ENCODE measurements around the gene SINHCAF.
A peak's percentile ranks its signal among the peaks of the same experiment; 100 is the strongest.

Gene SINHCAF

DNA sequence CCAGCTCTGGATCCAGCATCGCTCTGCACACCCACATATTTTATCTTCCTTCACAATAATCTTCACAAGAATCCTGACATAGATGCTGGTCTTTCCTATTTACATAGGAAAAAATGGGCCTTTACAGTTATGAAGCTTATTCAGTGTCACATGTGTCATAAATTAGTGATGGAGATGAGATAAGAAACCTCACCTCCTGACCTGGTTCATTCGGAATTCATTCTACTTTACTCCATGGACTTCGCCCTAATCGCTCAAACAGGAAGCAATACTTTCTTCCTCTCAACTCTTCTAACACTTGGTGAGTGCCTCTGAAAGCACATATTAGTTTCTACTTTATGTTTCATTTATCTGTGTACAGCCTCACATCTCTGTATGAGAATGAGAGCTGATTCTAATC lies 12.0 kb upstream of the SINHCAF start:
- Histone ChIP-seq H3F3A (ENCODE audit: insufficient read depth, low read length) (no peaks in the 10 kb centered on the region), H3K4me1 (ENCODE audit: insufficient read depth, low read length, severe bottlenecking) (no peaks in the 10 kb centered on the region), H3K9me2 (ENCODE audit: low read depth, low read length) (no peaks in the 10 kb centered on the region), H3K9ac (ENCODE audit: low read length) (no peak overlapping the region), H3K4me3 (ENCODE audit: low read depth, low read length, poor library complexity, severe bottlenecking) (no peak overlapping the region), H4K20me1 (ENCODE audit: insufficient read depth, low read length) (no peaks in the 10 kb centered on the region), H3K9me3 (ENCODE audit: low read length) (no peaks in the 10 kb centered on the region), H3K27me3 (ENCODE audit: insufficient read depth, low read length) (no peaks in the 10 kb centered on the region), H2AFZ (ENCODE audit: low read length) (no peak overlapping the region), H3K36me3 (ENCODE audit: insufficient read depth, low read length) (no peaks in the 10 kb centered on the region), H3K4me2 (ENCODE audit: low read length) (no peak overlapping the region), H3K79me2 (ENCODE audit: insufficient read depth, low read length) (no peaks in the 10 kb centered on the region), H3K27ac (ENCODE audit: low read depth, low read length, poor library complexity, severe bottlenecking) (no peak overlapping the region)
- no peak for TF ChIP-seq EZH2 (IDR thresholded peaks at IDR 0.05; ENCODE audit: borderline replicate concordance, low read length)
- TF ChIP-seq, protein P1, sequence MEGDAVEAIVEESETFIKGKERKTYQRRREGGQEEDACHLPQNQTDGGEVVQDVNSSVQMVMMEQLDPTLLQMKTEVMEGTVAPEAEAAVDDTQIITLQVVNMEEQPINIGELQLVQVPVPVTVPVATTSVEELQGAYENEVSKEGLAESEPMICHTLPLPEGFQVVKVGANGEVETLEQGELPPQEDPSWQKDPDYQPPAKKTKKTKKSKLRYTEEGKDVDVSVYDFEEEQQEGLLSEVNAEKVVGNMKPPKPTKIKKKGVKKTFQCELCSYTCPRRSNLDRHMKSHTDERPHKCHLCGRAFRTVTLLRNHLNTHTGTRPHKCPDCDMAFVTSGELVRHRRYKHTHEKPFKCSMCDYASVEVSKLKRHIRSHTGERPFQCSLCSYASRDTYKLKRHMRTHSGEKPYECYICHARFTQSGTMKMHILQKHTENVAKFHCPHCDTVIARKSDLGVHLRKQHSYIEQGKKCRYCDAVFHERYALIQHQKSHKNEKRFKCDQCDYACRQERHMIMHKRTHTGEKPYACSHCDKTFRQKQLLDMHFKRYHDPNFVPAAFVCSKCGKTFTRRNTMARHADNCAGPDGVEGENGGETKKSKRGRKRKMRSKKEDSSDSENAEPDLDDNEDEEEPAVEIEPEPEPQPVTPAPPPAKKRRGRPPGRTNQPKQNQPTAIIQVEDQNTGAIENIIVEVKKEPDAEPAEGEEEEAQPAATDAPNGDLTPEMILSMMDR (IDR thresholded peaks at IDR 0.05; ENCODE audit: low read length), result no peak

DNA sequence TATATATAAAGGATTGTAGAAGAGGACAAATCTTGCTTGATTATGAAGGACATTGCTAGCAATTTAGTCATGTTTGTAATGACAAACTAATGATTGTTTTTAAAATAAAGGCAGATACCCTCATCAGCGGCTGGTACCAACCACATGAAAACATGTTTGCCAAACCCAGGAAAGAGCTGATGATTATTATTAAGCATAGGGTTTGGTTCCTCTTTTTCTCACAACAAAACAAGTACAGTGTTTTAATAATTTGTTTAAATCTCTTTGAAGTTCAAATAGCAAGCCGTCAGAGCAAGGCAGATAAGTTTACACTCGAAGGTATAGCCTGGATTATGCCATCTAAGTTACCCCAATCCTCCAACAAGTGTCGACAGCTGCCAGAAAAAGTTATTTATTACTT lies 5.3 kb upstream of the SINHCAF start:
- H4K20me1 ChIP-seq (ENCODE audit: insufficient read depth, low read length), result no peaks in the 10 kb centered on the region
- no peak overlapping the region for H2AFZ ChIP-seq (ENCODE audit: low read length)
- H3K4me1 ChIP-seq (ENCODE audit: insufficient read depth, low read length, severe bottlenecking), result peaks cover 16% of the 10 kb centered on the region
- no peak overlapping the region for H3K4me3 ChIP-seq (ENCODE audit: low read depth, low read length, poor library complexity, severe bottlenecking)
- H3K9me2 ChIP-seq (ENCODE audit: low read depth, low read length), result no peaks in the 10 kb centered on the region
- H3K36me3 ChIP-seq (ENCODE audit: insufficient read depth, low read length), result no peaks in the 10 kb centered on the region
- H3F3A ChIP-seq (ENCODE audit: insufficient read depth, low read length), result peaks cover 3% of the 10 kb centered on the region; the same call in 1 of the 2 replicates
- no peaks in the 10 kb centered on the region for H3K27me3 ChIP-seq (ENCODE audit: insufficient read depth, low read length)
- no peaks in the 10 kb centered on the region for H3K9me3 ChIP-seq (ENCODE audit: low read length)
- no peak overlapping the region for H3K4me2 ChIP-seq (ENCODE audit: low read length)
- no peak overlapping the region for H3K27ac ChIP-seq (ENCODE audit: low read depth, low read length, poor library complexity, severe bottlenecking)
- TF ChIP-seq, protein P1 (IDR thresholded peaks at IDR 0.05; ENCODE audit: low read length), result no peak
- no peak for TF ChIP-seq EZH2 (IDR thresholded peaks at IDR 0.05; ENCODE audit: borderline replicate concordance, low read length)
- H3K79me2 ChIP-seq (ENCODE audit: insufficient read depth, low read length), result no peaks in the 10 kb centered on the region
- no peak overlapping the region for H3K9ac ChIP-seq (ENCODE audit: low read length)

DNA sequence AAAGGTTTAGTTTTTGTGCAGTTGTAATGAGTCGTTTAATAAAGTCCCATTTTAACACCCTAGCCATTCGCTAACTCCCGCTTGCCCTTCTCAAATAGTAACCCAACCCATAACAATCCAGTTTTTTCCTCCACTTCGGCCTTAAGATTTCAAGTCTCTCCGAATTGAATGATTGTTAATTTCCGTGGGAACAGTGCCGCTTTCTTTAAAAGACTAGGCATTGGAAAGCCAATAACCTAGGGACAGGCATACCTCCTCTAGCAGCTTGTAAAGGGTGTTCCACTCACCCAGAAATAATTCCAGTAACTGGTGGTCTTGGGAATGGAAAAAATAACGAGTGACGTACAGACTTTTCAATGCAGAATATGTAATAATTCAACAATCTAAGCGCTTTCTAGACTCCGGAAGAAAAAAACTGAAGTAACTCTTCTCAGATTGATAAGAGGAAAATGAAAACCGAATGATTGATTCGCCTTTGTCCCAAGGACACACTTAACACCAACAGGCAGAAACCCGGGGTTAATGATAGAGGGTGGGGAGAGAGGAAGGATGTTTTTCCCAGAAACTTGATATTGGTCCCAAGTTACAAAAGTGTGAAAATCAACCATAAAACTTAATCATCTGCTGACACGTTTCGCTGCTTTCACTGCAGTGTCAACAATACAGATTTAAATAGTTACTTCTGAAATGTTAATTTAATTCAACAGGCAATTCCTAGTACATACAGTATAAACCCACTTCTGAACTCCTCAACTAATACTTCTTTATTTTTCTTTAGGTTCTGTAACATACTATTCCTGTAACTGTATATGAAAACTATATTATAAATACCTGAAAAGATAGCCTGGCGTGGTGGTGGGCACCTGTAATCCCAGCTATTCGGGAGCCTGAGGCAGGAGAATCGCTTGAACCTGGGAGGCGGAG lies 1.0 kb upstream of the SINHCAF start:
- H3K4me3 ChIP-seq (ENCODE audit: low read depth, low read length, poor library complexity, severe bottlenecking), result peak overlapping the region; percentile 83
- peaks cover 29% of the 10 kb centered on the region for H3K4me1 ChIP-seq (ENCODE audit: insufficient read depth, low read length, severe bottlenecking)
- peaks cover 3% of the 10 kb centered on the region; the same call in 1 of the 2 replicates for H3K36me3 ChIP-seq (ENCODE audit: insufficient read depth, low read length)
- peak overlapping the region; percentile 1 for H3K27ac ChIP-seq (ENCODE audit: low read depth, low read length, poor library complexity, severe bottlenecking)
- no peaks in the 10 kb centered on the region for H4K20me1 ChIP-seq (ENCODE audit: insufficient read depth, low read length)
- no peaks in the 10 kb centered on the region for H3K27me3 ChIP-seq (ENCODE audit: insufficient read depth, low read length)
- peaks cover 3% of the 10 kb centered on the region; the same call in 1 of the 2 replicates for H3F3A ChIP-seq (ENCODE audit: insufficient read depth, low read length)
- H3K9me3 ChIP-seq (ENCODE audit: low read length), result no peaks in the 10 kb centered on the region
- H3K4me2 ChIP-seq (ENCODE audit: low read length), result peak overlapping the region; percentile 82
- H3K9me2 ChIP-seq (ENCODE audit: low read depth, low read length), result no peaks in the 10 kb centered on the region
- peak overlapping the region; percentile 65 for H3K9ac ChIP-seq (ENCODE audit: low read length)
- H2AFZ ChIP-seq (ENCODE audit: low read length), result peak overlapping the region; percentile 94; the same call in 1 of the 2 replicates
- peaks cover 38% of the 10 kb centered on the region for H3K79me2 ChIP-seq (ENCODE audit: insufficient read depth, low read length)
- TF ChIP-seq EZH2 (IDR thresholded peaks at IDR 0.05; ENCODE audit: borderline replicate concordance, low read length), result no peak
- TF ChIP-seq, protein P1 (IDR thresholded peaks at IDR 0.05; ENCODE audit: low read length), result no peak
